ENCODE results near the gene DHRSX. TPM values are rescaled to one million over a fixed set of nuclear protein-coding genes. Genes with fewer than 3 reads are reported as not detected.

The DHRSX gene
- total RNA-seq, 3 donors from 2014 or later (not counting 1 experiment from before 2014, with no cell fraction given), result 21.5 to 26.1 (median 22.9) TPM

- TF ChIP-seq CTCF (IDR thresholded peaks at IDR 0.05), result no peak
- peaks cover 5 to 6% of the 10 kb centered on the region in 2 donors for H3K27me3 Mint-ChIP-seq (ENCODE audit: low read depth in 2 of 2)
- no peak for ATAC-seq
- H3K36me3 Mint-ChIP-seq, result no peaks in the 10 kb centered on the region
- Histone ChIP-seq H3K36me3 (ENCODE audit: control insufficient read depth, insufficient read depth, low read length) (no peaks in the 10 kb centered on the region), H3K27me3 (ENCODE audit: control insufficient read depth, insufficient read depth, low read length) (peaks cover 2% of the 10 kb centered on the region), H3K4me1 (ENCODE audit: control insufficient read depth, insufficient read depth, low read length) (no peaks in the 10 kb centered on the region), H3K27ac (ENCODE audit: low read length) (no peak overlapping the region), H3K9me3 (ENCODE audit: control insufficient read depth, insufficient read depth, low read length) (no peaks in the 10 kb centered on the region), H3K4me3 (ENCODE audit: low read length) (no peak overlapping the region)
- H3K4me1 Mint-ChIP-seq, result no peaks in the 10 kb centered on the region
- peaks cover 0 to 2% of the 10 kb centered on the region in 2 donors for H3K9me3 Mint-ChIP-seq
- intact Hi-C loops (cut with micrococcal nuclease), result no loop called here
- WGBS (ENCODE audit: insufficient coverage), result 67% methylated on average over 6 of the region's 8 CpGs
- no peak overlapping the region for H3K4me3 Mint-ChIP-seq
- no peak overlapping the region for H3K27ac Mint-ChIP-seq
- DNase-seq, result no peak
Observed at GRCh38 chrX:2533424-2533823, 32.6 kb upstream of the DHRSX start.

- WGBS (ENCODE audit: insufficient coverage), result 71% methylated on average over 8 of the region's 10 CpGs
- Histone ChIP-seq H3K4me3 (ENCODE audit: low read length) (no peak overlapping the region), H3K27ac (ENCODE audit: low read length) (no peak overlapping the region), H3K4me1 (ENCODE audit: control insufficient read depth, insufficient read depth, low read length) (no peaks in the 10 kb centered on the region), H3K9me3 (ENCODE audit: control insufficient read depth, insufficient read depth, low read length) (no peaks in the 10 kb centered on the region), H3K36me3 (ENCODE audit: control insufficient read depth, insufficient read depth, low read length) (no peaks in the 10 kb centered on the region), H3K27me3 (ENCODE audit: control insufficient read depth, insufficient read depth, low read length) (no peaks in the 10 kb centered on the region)
- ATAC-seq, result no peak
- H3K27ac Mint-ChIP-seq, result no peak overlapping the region
- H3K36me3 Mint-ChIP-seq, result no peaks in the 10 kb centered on the region
- peaks cover 15 to 28% of the 10 kb centered on the region in 2 donors for H3K27me3 Mint-ChIP-seq (ENCODE audit: low read depth in 2 of 2)
- intact Hi-C loops (cut with micrococcal nuclease), result no loop called here
- no peak for TF ChIP-seq CTCF (IDR thresholded peaks at IDR 0.05)
- no peaks in the 10 kb centered on the region for H3K9me3 Mint-ChIP-seq
- no peak overlapping the region for H3K4me3 Mint-ChIP-seq
- no peak for DNase-seq
- no peaks in the 10 kb centered on the region for H3K4me1 Mint-ChIP-seq
Observed at GRCh38 chrX:2526390-2526789, 25.6 kb upstream of the DHRSX start.

- H3K4me1 Mint-ChIP-seq, result no peaks in the 10 kb centered on the region
- no peaks in the 10 kb centered on the region for H3K9me3 Mint-ChIP-seq
- H3K36me3 Mint-ChIP-seq, result no peaks in the 10 kb centered on the region
- H3K27me3 Mint-ChIP-seq (ENCODE audit: low read depth in 2 of 2), result peaks cover 15 to 27% of the 10 kb centered on the region in 2 donors
- no peak overlapping the region for H3K27ac Mint-ChIP-seq
- no peak overlapping the region for H3K4me3 Mint-ChIP-seq
- H3K36me3 ChIP-seq (ENCODE audit: control insufficient read depth, insufficient read depth, low read length), result no peaks in the 10 kb centered on the region
- no peaks in the 10 kb centered on the region for H3K9me3 ChIP-seq (ENCODE audit: control insufficient read depth, insufficient read depth, low read length)
- H3K4me1 ChIP-seq (ENCODE audit: control insufficient read depth, insufficient read depth, low read length), result no peaks in the 10 kb centered on the region
- WGBS (ENCODE audit: insufficient coverage), result 96% methylated on average over 6 of the region's 6 CpGs
- no peak for ATAC-seq
- no peak overlapping the region for H3K4me3 ChIP-seq (ENCODE audit: low read length)
- DNase-seq, result no peak
- H3K27ac ChIP-seq (ENCODE audit: low read length), result no peak overlapping the region
- intact Hi-C loops (cut with micrococcal nuclease), result no loop called here
- no peaks in the 10 kb centered on the region for H3K27me3 ChIP-seq (ENCODE audit: control insufficient read depth, insufficient read depth, low read length)
- TF ChIP-seq CTCF (IDR thresholded peaks at IDR 0.05), result no peak
Observed at GRCh38 chrX:2523911-2524310, 23.1 kb upstream of the DHRSX start.

GRCh38 chrX:2521927-2522386 is 21.2 kb upstream of the DHRSX start:
- Mint-ChIP-seq H3K36me3 (no peaks in the 10 kb centered on the region), H3K27ac (no peak overlapping the region), H3K9me3 (no peaks in the 10 kb centered on the region), H3K27me3 (ENCODE audit: low read depth in 2 of 2) (peaks cover 12 to 15% of the 10 kb centered on the region in 2 donors), H3K4me1 (no peaks in the 10 kb centered on the region), H3K4me3 (no peak overlapping the region)
- 66% methylated on average over 4 of the region's 6 CpGs for WGBS (ENCODE audit: insufficient coverage)
- H3K27me3 ChIP-seq (ENCODE audit: control insufficient read depth, insufficient read depth, low read length), result no peaks in the 10 kb centered on the region
- intact Hi-C loops (cut with micrococcal nuclease), result no loop called here
- no peak for ATAC-seq
- H3K27ac ChIP-seq (ENCODE audit: low read length), result no peak overlapping the region
- no peak for TF ChIP-seq CTCF (IDR thresholded peaks at IDR 0.05)
- H3K36me3 ChIP-seq (ENCODE audit: control insufficient read depth, insufficient read depth, low read length), result no peaks in the 10 kb centered on the region
- no peaks in the 10 kb centered on the region for H3K4me1 ChIP-seq (ENCODE audit: control insufficient read depth, insufficient read depth, low read length)
- no peak overlapping the region for H3K4me3 ChIP-seq (ENCODE audit: low read length)
- no peaks in the 10 kb centered on the region for H3K9me3 ChIP-seq (ENCODE audit: control insufficient read depth, insufficient read depth, low read length)
- DNase-seq, result no peak
